Stimulated activated CD4-positive, alpha-beta T cell treated with anti-CD3 and anti-CD28 coated beads, Interleukin-4, amount 100 ng/mL, for 24 hours (primary cell): ENCODE measurements around the gene PPM1N.

Experiments
- DNase-seq: peaks from one replicate; pipeline ENCODE4 v3.0.0-alpha.2; 2020

The PPM1N gene

DNA sequence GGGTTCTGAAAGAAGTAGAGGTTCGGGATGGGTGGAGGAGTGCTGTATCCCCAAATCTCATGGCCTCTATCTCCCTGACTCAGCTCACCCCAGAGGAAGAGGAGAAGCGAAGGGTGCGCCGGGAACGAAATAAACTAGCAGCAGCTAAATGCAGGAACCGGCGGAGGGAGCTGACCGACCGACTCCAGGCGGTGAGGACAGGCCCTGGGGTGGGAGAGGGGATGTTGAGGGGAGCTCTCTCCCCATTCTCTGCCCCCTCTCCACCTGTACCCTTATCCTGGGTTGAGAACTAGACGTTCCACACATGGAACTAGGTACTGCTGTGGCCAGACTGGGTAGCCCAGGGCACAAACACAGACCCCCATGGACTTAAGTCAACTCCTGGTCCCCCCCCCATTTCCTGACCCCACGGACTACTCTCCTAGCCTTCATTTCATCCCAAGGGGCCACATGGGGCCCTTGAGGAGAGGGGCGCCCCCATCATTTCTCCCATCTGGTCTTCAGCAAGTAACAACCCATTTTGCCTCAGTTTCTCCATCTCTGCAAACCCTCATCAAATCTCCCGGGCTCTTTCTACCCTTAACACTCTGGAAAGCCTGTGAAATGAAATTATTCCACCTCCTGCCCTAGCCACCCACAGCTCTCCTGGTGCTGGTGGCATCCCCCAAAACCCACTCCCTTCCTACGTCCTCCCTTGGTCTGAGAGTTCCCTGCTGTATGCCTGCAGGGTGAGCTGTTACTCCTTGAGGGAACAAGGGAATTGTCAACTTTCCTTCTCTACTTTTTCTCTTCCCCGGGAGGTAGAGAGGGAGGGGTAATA is 26.9 kb upstream of the PPM1N start:
- DNase-seq, result no peak

DNA sequence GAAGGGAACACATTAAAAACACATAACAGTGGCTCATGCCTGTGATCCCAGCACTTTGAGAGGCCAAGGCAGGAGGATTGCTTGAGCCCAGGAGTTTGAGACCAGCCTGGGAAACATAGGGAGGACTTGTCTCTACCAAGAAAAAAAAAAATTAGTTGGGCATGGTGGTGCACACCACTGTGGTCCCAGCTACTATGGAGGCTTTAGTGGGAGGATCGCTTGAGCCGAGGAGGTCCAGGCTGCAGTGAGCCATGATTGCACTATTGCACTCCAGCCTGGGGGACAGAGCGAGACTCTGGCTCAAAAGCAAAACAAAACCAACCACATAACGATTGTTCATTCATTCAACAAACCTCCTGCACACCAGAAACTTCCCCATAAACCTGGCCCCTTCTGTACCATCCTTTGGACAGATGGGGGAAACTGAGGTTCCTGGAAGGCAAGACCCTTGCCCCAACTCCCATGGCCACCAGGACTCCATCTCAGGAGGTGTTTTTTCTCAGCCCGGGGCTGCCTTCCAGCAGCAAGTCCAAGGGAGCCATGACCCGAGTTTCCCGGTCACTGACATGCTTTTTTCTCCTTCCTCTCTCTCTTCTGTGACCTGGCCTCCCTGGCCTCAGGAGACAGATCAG is 26.2 kb upstream of the PPM1N start:
- DNase-seq, result no peak

DNA sequence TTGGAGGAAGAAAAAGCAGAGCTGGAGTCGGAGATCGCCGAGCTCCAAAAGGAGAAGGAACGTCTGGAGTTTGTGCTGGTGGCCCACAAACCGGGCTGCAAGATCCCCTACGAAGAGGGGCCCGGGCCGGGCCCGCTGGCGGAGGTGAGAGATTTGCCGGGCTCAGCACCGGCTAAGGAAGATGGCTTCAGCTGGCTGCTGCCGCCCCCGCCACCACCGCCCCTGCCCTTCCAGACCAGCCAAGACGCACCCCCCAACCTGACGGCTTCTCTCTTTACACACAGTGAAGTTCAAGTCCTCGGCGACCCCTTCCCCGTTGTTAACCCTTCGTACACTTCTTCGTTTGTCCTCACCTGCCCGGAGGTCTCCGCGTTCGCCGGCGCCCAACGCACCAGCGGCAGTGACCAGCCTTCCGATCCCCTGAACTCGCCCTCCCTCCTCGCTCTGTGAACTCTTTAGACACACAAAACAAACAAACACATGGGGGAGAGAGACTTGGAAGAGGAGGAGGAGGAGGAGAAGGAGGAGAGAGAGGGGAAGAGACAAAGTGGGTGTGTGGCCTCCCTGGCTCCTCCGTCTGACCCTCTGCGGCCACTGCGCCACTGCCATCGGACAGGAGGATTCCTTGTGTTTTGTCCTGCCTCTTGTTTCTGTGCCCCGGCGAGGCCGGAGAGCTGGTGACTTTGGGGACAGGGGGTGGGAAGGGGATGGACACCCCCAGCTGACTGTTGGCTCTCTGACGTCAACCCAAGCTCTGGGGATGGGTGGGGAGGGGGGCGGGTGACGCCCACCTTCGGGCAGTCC is 25.5 kb upstream of the PPM1N start:
- DNase-seq, result no peak

DNA sequence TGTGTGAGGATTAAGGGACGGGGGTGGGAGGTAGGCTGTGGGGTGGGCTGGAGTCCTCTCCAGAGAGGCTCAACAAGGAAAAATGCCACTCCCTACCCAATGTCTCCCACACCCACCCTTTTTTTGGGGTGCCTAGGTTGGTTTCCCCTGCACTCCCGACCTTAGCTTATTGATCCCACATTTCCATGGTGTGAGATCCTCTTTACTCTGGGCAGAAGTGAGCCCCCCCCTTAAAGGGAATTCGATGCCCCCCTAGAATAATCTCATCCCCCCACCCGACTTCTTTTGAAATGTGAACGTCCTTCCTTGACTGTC is 24.9 kb upstream of the PPM1N start:
- no peak for DNase-seq

DNA sequence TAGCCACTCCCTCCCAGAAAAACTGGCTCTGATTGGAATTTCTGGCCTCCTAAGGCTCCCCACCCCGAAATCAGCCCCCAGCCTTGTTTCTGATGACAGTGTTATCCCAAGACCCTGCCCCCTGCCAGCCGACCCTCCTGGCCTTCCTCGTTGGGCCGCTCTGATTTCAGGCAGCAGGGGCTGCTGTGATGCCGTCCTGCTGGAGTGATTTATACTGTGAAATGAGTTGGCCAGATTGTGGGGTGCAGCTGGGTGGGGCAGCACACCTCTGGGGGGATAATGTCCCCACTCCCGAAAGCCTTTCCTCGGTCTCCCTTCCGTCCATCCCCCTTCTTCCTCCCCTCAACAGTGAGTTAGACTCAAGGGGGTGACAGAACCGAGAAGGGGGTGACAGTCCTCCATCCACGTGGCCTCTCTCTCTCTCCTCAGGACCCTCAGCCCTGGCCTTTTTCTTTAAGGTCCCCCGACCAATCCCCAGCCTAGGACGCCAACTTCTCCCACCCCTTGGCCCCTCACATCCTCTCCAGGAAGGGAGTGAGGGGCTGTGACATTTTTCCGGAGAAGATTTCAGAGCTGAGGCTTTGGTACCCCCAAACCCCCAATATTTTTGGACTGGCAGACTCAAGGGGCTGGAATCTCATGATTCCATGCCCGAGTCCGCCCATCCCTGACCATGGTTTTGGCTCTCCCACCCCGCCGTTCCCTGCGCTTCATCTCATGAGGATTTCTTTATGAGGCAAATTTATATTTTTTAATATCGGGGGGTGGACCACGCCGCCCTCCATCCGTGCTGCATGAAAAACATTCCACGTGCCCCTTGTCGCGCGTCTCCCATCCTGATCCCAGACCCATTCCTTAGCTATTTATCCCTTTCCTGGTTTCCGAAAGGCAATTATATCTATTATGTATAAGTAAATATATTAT is 24.3 kb upstream of the PPM1N start:
- no peak for DNase-seq

DNA sequence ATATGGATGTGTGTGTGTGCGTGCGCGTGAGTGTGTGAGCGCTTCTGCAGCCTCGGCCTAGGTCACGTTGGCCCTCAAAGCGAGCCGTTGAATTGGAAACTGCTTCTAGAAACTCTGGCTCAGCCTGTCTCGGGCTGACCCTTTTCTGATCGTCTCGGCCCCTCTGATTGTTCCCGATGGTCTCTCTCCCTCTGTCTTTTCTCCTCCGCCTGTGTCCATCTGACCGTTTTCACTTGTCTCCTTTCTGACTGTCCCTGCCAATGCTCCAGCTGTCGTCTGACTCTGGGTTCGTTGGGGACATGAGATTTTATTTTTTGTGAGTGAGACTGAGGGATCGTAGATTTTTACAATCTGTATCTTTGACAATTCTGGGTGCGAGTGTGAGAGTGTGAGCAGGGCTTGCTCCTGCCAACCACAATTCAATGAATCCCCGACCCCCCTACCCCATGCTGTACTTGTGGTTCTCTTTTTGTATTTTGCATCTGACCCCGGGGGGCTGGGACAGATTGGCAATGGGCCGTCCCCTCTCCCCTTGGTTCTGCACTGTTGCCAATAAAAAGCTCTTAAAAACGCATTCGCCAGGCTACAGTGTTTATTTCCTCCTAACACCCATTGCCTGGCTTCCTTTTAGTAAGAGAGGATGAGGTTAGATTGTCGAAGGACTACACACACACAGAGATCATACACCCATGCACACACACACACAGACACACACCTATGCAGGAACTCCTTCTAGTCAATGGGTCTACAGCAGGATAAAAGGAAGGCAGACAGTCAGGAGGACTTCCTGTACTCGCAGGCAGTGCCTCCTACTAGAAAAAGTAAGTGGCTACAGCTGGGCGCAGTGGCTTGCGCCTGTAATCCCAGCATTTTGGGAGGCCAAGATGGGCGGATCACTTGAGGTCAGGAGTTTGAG is 23.4 kb upstream of the PPM1N start:
- DNase-seq, result no peak

DNA sequence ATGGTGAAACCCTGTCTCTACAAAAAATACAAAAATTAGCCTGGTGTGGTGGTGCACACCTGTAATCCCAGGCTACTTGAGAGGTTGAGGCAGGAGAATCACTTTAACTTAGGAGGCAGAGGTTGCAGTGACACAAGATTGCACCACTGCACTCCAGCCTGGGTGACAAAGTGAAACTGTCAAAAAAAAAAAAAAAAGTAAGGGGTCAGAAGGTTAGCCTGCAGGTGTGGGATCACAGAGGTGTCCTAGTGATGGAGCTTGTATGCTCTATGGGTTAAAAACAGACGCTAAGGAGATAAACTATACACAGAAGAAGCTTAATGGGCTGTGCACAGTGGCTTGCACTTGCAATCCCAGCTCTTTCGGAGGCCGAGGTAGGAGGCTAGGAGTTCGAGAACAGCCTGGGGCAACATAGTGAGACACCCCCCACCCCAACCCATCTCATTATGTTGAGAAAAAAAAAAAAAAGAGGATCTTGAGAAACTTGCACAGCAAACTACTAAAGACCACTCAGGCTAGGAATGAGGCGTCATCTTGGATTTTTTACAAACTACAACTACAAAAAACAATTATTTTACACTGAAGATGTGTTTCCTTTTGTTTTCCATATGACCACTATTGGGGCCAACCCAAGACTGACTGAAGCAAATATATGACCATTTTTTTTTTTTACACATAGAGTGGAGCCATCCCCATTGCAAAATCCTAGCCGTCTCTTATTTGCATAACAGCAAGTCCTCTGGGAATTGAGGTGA is 22.5 kb upstream of the PPM1N start:
- no peak for DNase-seq

DNA sequence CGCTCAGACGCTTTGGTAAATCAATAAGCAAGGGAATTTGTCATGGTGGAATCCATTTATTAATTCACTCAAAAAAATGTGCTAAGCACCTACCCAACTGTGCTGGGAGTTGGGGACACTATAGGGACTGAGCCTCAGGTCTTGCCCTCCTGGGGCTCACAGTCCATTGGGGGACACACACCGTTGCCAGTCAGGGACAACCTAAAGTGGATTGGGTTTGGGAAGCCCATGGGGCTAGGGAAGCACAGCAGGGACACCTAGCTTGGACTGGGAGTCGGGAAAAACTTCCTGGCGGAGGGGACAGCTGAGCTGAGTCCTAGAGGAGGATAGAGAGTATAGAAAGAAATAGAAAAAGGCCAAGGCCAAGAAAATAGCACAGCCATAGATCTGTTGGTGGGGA is 21.9 kb upstream of the PPM1N start:
- DNase-seq, result no peak

DNA sequence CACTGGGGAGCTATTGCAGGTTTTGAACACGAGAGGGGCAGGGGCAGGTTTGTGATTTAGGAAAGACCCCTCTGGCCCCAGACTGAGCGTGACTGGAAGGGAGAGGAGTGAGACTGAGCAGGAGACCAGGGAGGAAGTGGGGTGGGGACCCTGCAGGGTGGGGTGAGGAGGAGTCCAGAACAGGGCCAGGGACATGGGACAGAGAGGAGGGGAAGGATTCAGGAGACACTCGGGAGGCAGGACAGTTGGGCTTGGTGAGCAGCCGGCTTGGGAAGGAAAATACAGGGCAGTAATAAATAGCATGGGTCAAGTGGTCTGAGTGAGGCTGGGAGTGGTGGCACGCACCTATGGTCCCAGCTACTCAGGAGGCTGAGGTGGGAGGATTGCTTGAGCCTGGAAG is 21.1 kb upstream of the PPM1N start:
- DNase-seq, result no peak

DNA sequence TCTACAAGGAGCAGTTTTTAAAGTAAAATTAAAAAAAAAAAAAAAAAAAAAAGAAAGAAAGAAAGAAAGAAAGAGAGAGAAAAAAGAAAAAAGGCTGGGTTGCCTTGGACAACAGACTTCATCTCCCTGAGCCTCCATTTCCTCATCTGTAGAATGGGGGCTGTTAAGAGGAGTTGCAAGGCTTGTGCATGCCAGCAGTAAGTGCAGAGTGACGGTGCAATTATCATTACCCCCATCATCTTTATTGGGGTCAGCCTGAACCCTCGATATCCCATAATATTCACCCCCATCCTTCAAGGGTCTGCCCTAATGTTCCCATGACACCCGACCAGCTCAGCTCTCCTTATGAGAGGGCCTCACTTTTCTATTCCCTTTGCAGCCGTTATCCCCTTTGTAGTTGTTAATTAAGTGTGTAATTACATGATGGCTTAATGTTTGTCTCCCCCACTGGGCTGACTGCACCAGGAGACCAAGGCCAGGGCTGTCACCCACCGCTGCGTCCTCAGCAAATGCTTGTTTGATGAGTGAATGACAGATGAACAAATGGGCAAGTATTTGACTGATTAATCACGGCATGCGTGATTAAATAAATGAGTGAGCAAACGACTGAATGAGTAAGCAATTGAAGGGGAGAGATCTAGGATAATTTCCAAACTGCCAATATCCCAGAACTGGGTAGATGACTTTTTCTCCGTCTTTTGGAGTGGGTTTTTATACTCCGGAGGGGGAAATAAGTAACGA is 20.4 kb upstream of the PPM1N start:
- DNase-seq, result peak; percentile 53

DNA sequence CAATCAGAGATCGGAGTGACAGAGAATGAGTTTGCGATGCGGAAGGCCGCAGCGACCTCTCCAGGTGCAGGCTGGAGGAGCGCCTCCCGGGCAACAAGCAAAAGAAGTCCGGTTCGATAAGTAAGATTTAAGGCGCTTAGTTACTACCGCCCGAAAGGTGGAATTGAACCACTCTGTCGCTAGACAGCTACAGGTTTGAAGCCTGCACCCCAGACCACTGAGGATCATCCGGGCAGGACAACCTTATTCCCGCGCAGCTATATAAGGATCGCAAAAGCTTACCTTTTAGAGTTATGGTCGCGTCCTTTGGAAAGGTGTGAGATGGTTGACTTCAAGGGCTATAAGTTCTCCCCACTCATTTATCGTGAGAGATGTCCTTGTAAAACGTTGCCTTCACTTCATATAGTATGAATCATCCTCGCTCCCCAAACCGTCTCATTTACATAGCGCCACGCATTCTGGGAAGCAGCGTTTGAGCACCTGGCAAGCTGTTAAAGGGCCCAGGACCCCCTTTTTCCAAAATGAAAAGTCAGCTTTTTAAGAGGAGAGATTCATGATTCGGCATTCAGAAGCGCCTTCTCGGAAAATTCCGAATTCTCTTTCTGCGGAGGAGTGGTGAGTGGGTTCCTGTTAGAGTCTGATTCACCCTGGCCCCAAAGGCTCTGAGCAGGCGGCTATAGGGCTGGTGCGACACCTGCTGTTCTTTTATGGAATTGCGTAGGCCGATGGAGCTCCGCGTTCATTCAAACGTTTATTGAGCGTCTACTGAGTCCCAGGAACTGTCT is 19.6 kb upstream of the PPM1N start:
- DNase-seq, result peak; percentile 93

DNA sequence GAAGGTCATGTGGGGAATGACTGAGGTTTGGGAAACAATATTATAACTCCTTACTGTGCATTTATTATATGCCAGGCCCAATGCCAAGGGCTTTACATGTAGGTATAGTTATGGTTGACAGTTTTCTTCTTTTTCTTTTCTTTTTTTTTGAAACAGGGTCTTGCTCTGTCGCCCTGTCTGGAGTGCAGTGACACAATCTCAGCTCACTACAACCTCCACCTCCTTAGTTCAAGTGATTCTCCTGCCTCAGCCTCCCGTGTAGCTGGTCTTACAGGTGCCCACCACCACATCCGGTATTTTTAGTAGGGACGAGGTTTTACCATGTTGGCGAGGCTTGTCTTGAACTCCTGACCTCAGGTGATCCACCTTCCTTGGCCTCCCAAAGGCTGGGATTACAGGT is 15.2 kb upstream of the PPM1N start:
- DNase-seq, result no peak

DNA sequence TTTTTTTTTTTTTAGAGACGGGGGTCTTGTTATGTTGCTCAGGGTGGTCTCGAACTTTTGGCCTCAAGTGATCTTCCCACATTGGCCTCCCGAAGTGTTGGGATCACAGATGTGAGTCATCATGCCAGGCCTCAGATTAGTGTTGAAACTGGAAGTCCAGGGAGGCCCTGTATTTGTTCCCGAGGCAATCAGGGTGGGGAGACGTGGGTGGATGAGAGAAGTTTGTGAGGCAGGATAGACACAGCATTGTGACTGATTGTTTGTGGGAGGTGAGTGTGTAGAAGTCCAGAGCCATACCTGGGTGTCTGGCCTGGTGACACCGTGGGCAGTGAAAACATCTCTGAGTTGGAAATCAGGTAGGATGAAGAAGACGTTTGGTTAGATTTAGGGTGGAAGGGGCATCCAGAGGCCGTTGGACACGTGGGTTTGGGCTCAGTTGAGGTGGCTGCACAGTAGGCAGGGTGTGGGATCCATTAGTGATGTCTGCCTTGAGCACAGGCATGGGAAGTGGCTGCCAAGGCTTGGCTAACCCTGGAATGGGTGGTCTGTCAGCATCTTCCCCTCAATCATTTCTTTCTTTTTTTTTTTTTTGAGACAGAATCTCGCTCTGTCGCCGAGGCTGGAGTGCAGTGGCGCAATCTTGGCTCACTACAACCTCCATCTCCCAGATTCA is 13.8 kb upstream of the PPM1N start:
- DNase-seq, result no peak

DNA sequence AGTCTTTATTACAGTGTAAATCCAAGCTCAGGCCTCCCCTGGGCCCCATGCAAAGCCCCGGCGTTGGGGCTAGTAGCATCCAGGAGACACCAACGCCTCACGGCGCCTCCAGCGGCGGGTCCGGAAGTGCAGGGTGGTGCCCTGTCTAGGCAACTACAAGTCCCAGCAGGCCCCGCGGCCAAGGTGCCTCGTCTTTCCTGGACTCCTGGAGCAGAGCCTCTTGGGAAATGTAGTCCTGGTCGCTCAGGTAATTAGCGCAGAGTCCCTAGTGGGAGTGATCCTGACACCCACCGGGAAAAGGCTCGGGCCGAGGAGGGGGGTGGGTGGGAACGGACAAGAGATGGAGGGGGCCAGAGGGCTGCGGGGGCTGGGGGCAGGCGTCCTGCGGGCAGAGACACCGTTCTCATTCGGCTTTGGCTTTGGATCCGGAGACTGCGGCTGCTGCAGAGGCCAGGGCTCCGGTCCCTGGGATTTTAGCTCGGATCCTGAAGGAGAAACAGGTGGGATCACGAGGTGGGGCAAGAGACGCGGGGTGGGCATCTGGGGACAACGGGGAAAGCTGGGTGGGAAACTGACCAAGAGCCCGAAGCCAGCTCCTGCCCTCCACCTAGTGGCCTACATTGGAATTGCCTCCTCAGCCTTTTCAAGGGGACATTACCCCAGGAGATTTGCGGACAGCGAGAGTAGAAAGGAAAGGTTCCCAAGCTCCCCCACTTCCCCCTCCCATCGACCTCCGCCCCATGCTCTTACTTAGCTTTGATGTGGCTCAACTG is 12.8 kb upstream of the PPM1N start:
- DNase-seq, result peak; percentile 98

DNA sequence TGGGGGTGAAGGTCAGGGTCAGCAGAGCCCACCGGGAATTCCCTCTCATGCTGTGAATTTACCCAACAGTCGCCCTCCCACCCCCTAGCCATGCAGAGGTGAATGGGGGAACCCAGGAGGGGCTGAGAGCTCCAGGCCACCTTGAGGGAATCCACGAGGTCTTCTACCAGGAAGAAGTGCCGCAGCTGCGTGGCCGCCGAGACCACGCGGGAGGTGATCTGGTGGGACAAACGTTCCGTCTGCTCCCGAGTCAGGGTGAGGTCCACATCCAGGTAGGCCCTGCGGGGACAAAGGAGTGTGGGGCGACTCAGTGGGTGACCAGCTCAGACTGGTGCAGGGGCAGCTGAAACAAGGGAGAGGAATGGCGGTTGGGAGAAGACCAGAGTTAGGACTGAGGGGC is 9.5 kb upstream of the PPM1N start:
- DNase-seq, result no peak

DNA sequence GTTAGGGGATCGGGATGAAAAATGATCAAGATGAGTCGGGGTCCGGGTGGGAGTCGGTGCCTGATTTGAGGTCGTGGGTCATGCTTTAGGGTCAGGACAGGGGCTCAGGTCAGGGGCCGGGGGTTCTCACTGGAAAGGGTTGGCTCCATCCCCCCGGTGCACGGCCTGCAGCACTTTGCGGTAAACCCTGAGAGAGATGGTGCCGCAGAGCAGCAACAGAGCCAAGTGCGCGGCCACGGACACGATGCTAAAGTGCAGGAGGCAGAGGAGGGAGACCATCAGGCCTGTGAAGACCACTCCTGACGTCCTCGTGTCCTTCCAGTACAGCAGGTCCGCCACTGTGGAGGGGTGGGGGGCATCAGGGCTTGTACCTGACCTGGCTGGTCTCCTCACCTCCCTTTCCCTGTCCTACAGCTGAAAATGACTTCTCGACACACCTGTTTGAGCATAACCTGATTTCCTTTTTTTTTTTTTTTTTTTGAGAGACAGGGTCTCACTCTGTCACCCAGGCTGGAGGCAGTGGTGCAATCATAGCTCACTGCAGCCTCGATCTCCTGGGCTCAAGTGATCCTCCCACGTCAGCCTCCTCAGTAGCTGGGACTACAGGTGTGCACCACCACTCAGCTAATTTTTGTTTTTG is 8.9 kb upstream of the PPM1N start:
- DNase-seq, result no peak

DNA sequence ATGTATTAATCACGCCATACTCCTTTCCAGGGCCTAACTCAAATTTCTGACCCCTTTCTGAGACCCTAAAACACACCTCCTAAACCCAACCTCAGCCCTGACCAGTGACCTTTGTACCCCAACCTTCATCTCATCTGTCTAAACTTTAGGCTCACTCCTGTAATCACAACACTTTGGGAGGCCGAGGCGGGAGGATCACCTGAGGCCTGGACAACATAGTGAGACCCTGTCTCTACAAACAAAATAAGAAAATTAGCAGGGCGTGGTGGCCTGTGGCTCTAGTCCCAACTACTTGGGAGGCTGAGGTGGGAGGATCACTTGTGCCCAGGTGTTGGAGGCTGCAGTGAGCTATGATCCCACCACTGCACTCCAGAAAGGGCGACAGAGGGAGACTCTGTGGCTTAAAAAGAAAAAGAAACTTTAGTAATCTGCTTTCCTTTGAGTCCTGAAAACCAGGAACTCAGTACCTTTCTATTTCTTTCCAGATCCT is 6.1 kb upstream of the PPM1N start:
- no peak for DNase-seq
